GM21529 (cell line): Measurements from ENCODE around the gene GMEB2.
A peak's percentile ranks its signal among the peaks of the same experiment; 100 is the strongest.
"Not testable (repeated sequence)": the region's sequence is repeated elsewhere in the genome, so short reads cannot be mapped to it uniquely, and the experiment has no call there.

Source experiments
- ATAC-seq: cut with Tn5 transposase; IDR thresholded peaks from one replicate; pipeline ENCODE4 v1.9.1; 2021; ENCODE audit not compliant: unreplicated experiment

Gene GMEB2

DNA sequence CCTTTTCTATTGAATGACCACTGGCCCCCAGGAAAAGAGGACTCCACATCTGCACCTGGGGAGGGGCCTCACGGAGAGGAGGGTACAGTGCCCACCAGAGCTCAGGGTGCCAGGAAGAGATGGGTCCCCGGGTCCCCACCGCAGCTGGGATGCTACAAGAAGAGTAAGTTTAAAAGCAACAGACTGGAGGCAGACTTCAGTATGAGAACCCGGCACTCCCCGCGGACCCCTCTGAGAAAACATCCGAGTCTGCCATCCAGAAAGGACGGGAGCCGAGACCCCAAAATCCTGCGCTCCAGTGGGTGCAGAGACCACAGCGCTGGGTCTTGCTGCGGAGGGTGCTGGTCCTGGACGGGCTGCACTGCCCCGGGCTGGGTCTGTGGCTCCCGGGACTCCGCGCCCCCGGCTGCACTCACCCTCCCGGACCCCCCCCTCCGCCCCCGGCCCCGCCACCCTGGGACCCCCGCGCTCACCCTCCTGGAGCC, 53.2 kb downstream of the GMEB2 start:
- no peak for ATAC-seq

DNA sequence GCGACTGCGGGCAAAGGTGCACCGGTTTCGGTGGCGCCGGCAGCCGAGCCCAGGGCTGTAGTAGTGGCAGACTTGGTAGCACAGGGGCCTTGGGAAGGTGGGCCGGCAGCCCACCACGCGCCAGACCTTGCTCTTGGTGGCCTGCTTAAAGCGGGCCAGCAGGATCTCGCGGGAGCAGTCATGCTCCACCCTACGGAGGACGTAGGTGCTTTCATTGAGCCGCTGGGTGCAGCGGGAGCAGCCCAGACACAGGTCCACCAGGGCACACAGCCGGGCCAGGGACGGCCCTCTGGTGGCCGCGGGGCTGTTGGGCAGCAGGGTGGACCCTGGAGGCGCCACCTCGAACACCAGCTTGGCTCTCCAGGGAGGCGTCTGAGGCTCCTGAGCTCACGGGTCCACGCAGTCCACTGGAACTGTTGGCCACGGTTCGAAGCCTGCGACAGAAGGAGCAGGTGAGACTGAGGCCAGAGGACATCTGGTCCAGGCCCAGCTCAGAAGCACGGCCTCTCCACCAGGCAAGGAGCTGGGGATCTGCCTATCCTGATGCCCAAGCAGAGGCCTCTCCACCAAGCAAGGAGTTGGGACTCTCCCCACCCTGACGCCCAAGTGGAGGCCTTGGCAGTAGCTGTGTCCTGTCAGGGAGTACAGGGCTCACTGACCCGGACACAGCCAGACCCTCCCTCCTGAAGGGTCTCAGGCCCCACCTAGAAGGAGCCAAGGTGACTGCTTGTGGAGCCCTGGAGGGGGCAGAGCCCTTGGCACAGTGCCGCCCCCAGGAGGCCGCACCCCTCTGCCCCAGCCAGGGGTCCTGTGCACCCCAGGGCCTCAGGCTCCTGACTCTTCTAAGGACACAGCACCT, 53.9 kb downstream of the GMEB2 start:
- ATAC-seq: no peak

DNA sequence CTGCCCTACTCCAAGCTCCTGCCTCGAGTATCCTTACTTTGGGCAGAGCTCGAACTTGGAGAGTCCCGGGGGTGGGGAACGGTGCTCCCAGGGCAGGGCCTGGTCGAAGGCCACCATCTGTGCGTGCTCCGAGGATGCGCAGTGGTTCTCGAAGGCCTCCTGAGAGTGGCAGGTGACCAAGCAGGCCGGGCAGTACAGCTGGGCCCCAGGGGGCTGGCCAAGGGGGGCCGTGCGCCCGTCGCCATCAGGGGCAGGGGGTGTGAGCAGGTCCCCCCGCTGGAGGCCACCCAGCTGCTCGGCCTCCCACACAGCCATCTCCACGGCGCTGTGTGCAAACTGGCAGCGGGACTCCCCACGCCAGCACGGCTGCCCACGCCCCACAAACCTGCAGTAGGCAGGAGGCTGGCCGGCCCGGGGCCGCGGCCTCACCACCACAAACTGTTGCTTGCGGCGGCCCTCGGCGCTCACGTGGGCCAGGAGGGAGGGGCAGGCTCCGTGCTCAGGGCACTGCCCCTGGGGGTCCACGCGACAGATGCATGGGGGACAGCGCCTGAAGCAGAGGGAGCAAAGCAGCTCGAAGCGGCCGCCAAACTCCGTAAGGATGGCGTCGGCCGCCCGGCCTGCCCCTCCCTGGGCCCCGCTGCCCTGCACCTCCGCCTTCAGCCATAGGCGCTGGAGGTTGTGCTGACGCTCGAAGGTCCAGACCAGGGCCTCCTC, 54.7 kb downstream of the GMEB2 start:
- no peak for ATAC-seq

DNA sequence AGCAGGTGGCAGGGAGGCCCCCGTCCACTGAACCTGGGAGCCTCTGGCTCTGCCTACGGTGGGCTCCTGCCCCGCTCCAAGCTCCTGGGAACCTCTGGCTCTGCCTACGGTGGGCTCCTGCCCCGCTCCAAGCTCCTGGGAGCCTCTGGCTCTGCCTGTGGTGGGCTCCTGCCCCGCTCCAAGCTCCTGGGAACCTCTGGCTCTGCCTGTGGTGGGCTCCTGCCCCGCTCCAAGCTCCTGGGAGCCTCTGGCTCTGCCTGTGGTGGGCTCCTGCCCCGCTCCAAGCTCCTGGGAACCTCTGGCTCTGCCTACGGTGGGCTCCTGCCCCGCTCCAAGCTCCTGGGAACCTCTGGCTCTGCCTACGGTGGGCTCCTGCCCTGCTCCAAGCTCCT, 55.8 kb downstream of the GMEB2 start:
- ATAC-seq: not testable (repeated sequence)

DNA sequence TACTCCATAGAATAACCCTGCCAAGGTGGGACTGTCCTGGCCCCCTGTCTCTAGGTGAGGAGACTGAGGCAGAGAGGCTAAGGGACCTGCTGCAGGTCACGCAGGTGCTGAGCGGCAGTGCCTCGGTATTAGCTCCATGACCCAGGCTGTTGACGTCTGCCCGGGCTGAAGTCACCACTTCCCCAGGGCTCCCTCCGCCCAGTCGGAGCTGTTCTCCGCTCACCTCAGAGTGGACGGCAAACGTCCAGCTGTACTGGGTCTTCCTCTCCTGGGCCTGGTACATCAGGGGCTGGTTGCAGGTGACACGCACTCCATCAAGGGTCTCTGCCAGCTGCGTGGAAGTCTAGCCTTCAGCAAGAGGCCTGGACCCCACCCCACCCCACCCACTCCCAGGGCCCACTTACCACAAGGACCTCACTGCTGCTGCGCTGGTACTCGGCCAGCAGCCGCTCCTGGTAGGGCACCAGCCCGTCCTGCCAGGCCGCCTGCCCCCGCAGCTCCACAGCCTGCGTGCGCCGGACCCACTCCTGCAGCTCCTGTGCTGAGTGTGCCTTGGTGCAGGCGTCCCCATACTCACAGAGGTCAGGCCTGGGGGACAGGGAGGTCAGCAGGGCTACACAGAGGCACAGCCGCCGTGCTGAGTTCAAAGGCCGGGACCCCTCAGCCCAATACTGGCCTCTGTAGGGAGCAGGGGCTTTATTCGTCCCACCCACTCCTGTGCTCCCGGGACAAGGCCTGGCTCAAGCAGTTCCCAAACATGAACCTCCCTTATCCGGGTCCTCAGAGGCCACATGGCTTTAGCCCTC, 56.4 kb downstream of the GMEB2 start:
- ATAC-seq: no peak

DNA sequence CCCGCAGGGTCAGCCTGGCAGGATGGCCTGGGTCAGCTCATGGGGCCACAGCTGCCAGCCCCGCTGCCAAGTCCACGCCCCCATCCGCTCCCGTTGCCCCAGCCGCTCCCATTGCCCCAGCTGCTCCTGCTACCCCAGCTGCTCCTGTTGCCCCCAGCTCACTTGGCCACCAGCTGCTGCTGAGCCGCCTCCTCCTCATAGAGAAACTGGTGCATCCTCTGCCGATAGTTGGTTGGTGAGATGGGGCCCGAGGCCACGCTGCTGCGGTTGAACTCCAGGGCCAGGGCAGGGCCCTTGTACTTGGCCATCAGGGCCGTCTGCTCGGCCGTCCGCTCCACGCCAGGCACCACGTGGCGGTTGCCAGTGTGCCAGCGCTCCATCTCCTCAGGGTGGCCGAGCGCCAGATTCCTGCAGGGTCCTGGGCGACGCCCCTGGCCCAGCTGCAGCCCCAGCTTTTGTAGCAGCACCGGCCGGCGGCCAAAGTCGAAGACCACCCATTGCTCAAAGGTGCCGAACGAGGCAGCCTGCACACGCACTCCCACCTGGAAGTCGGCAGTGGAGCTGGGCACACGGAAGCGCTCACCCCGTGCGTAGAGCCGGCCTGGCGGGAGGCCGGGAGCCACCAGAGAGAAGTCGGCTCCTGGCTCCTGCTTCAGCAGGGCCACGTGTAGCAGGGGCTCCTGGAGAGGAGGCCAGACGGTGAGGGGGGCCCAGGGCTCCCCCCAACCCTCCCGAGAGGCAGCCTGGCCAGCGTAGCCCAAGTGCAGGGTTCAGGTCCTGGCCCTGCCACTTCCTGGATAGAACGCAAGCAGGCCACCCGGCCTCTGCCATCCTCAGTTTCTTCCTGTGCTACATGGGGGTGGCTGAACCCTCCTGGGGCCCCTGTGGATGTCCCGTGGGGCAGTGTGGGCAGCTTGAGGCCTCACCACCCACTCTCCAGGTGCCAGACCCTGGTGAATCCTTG, 57.6 kb downstream of the GMEB2 start:
- ATAC-seq: peak; percentile 3

DNA sequence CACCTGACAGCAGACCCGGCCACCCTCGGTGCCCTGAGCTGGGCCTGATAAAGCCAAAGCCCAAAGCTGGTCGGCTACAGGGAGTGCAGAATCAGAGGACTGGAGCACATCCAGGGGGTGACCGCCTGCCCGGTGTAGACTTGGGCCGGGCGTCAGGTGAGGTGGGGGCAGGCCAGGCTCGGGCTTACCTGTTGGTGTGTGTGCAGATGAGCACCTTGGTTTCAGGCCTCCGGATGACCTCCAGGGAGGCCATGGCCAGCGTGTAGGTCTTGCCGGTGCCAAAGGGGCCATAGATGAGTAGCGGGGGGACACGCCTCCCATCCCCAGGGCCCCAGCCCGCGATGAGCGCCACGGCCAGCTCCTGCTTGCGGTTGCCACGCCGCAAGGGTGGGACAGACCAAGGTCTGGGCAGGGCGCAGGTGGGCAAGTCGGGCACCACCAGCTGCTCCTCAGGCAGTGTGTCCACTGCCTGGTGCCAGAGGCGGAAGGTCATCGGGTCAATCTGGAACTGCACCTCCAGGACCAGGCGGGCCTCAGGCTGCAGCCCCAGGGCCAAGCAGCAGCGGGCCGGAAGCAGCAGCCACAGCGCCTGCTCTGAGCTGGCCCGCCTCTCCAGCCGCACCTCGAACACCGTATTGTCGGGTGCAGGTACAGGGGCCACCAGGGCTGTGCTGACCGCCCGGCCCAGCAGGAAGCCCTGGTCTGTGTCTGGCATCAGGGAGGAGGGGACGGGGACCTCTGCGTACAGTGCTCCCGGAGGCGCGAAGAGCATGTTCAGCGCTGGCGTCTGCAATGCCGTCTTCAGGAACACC, 58.5 kb downstream of the GMEB2 start:
- ATAC-seq: peak; percentile 15

DNA sequence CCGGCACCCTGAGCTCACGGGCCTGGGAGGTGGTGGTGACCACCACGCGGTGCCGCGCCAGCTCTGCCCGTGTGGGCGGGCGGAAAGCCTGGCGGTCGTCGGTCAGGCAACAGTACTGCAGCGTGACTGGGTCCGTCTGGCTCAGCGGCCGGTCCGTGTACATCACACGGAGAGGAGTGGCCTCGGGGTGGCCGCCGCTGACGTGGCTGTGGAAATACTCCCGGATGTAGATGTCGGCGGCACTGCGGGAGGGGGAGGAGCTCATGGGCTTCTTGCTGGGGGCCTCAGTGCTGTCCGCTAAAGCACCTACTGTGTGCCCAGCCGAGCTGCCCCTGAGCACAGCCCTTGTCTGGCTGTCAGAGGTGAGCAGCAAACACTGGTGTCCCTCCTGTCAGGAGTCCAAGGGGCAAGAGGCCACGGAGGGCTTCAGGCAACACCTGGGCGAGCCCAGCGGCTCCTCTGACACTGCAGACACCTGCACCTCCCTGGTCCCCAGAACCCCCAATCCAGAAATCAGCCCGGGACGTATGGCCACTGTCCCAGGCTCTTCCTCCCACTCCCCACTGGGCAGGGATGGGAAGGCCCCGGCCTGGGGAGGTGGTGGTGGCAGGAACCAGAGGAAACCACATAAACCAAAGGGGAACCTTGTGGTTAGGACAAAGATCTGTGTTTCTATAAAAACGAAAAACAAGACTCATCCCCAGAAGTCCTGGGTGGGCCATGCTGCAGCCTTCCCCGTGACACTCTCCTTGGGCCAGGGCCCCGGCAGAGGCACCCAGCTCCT, 59.3 kb downstream of the GMEB2 start:
- peak; percentile 76 for ATAC-seq

DNA sequence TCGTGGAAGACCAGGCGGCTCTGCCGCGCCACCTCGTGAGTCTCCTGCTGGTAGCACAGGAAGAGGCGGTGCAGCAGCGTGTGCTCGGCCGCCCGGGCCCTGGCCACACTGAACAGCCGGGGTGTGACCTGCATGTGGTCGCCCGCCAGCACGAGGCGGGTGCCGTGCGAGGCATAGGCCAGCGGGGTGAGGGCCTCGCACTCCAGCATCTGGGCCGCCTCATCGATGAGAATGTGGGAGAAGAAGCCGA, 59.8 kb downstream of the GMEB2 start:
- no peak for ATAC-seq

DNA sequence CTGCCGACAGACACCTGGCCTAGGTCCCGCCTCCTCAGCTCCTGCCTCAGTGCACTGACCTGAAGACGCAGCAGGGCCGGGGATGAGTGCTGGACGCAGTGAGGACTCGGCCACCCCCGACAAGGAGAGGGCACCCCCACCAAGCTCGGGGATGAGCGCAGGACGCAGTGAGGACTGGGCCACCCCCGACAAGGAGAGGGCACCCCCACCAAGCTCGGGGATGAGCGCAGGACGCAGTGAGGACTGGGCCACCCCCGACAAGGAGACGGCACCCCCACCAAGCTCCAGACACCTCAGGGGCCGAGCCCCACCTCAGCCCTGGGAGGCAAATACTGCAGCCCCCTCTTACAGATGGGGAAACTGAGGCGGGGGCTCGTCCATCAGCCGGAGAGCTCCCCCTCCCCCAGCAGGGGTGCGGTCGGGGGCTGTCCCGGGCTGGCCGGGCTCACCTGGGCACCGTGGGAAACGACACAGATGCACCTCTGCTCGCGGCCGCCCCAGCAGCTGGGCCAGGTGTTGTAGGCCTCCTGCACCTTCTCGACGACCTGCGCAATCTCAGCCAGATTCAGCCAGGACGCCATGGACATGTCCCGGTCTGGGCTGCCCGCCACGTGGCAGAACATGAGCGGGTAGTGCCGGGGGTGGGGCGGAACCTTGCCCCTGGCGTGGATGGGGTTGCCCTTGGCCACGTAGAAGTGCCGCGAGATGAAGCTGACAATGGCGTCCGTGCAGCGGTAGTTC, 60.3 kb downstream of the GMEB2 start:
- no peak for ATAC-seq

DNA sequence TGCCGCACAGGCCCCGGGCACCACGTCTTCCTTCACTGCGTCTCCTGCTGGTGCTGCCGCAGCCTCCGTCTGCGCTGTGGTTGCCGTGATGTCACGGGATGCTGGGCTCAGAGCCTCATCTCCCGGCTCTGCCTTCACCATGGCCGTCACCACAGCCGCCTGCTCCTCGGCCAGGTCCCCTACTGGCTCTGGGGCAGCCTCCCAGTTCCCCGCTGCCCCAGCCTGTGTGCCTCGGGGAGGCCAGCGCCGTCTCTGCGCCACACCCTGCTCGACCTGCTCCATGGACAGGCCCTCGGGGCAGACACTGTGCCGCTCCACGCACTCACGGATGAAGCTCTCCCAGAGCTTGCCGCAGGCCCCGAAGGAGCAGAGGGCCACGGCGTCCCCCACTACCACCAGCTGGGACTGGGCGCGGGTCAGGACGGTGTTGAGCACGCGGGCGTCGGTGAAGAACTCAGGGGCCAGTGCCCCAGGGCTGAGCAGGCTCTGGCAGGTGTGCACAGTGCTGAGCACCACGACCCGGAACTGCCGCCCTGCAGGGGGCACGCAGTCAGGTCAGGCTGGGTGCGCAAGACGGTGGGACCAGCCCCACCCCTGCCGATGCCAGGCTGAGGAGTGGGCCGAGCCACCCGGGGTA, 61.1 kb downstream of the GMEB2 start:
- ATAC-seq: no peak

DNA sequence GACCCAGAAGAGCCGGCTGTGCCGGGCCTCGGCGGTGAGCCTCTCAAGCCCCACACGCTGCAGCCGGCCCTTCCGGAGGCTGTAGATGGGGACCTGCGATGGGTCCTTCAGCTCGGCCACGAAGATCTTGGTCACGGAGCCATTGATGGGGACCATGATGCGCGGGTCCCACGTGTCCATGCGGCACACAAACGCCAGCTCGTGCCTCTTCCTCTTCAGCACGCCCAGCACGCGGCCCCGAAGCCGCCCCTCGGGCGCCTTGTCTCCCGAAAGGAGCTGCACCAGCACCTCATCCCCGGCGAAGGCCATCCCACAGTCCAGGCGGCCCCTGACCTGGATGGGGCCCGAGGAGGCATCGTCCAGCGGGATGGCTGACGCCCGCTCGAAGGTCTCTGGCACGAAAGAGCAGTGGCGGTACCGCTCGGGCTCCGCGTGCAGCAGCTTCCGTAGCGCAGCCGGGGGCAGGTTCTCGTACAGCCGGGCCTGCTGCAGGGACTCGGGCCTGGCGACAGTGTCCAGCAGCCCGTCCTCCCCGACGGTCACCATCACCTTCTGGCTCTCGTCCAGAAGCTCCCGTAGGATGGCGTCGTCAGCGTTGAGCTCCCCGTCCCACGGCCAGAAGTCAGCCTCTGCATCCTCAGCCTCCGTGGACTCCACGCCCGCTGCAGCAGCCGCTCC, 61.7 kb downstream of the GMEB2 start:
- no peak for ATAC-seq

DNA sequence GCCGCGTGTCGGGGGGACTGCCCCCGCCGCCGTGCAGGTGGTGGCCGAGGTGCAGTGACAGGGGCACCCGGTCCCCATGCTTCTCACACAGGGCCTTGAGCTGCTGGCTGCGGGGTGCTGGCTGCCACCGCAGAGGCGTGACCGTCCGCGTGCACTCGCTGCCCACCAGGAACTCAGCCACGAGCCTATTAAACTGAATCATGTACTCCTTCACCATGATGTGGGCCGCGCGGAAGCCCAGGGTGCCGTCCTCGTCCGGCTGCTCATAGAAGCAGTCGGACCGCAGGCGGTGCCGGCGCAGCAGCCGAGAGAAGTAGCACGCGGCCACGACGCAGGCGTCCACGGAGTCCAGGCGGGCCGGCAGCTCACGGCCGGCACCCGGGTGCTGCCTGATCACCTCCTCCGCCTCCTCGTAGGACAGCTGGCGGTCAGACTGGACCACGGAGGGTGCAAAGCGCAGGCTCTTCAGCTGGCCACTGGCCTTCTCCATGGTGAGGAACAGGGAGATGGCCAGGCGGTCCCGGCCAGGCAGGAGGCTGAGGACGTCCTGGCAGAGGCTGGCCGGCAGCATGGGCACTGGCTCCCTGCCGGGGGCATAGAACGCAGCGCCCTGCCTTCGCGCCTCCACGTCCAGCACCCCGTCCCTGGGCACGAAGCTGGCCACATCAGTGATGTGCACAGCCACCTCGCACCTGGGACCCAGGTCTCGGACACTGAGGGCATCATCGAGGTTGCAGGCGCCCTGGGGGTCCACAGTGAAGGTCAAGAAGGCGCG, 62.7 kb downstream of the GMEB2 start:
- ATAC-seq: no peak

DNA sequence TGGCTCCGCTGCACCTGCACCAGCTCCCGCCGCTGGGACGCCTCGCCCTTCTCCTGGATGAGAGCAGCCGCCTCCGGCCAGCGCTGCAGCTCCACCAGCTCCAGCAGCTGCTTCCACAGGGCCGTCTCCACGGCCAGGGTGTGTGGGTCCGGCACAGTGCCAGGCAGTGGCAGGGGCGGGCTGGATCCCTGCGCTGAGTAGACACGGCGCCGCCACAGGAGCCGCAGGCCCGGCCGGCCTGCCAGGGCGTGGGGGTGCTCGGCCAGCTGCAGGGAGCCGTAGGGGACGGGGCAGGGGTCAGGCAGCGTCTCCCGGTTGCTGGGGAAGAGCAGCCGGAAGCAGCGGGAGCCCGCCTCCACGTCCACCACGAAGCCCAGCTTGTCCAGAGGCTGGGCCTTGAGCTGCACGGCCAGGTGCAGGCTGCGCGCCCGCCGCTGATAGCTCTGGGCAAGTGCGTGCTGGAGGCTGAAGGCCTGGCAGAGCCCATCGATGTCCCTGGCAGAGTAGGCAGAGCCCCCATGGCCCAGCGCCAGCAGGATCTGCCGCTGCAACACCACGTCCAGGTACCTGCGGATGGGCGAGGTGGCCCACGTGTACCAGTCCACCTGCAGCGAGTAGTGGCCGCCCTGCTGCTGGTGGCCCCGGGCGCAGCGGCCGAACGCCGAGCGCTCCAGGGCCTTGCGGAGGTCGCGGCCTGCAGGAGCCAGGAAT, 63.5 kb downstream of the GMEB2 start:
- ATAC-seq: no peak

DNA sequence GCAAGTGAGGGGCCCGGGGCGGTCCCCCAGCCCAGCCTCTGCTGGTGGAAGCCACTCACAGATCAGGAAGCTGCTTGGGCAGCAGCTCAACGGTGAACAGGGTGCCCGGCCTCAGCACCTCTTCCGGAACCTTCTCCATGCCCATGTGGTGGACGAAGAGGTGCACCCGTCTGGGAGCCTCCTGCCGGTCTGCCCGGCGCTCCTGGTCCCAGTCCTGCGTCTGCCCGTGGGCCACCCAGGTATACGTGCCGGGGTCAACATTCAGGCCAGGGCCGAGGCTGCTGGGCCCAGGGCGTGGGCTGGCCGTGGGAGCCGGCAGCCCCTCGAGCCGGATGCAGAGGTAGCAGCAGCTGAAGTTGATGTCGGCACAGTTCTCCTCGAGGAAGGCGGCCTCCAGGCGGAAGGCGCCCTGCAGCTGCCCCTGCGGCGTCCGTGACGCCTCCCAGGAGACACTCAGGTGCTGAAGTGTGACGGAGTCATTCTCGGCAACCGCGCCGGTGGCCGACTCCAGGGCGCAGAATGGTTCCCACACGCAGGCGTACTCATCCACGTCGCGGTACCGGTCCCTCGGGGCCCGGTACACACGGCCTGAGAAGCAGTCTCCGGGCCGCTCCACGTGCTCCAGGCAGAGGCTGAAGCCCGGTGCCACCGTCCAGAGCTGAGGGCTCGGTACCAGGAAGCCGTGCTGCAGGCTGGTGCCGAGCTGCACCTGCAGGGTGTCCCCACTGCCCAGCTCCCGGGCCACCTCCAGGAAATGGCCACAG, 64.3 kb downstream of the GMEB2 start:
- ATAC-seq: no peak
